H9 (cell line): Measurements from ENCODE around the gene AMT. TPM values are rescaled to one million over a fixed set of nuclear protein-coding genes. Genes with fewer than 3 reads are reported as not detected.
"Not testable (repeated sequence)": the region's sequence is repeated elsewhere in the genome, so short reads cannot be mapped to it uniquely, and the experiment has no call there.

Experiments
- DNase-seq: peaks from one replicate; pipeline ENCODE4 v3.0.0-alpha.2; 2017
- H2AFZ ChIP-seq: one replicate; pipeline ENCODE4 v1.6.1; 2013; ENCODE audit warnings: mild to moderate bottlenecking, low read length, control low read depth, moderate library complexity
- H2AK5ac ChIP-seq: 2 replicates; pipeline ENCODE4 v1.6.1; 2013; ENCODE audit warnings: low read length, control low read depth, mixed read lengths; ENCODE audit not compliant: insufficient read length
- H2BK120ac ChIP-seq: one replicate; pipeline ENCODE4 v1.6.1; 2013; ENCODE audit warnings: low read depth, mild to moderate bottlenecking, low read length, control low read depth, inconsistent platforms; ENCODE audit not compliant: poor library complexity, severe bottlenecking
- H2BK12ac ChIP-seq: 2 replicates; pipeline ENCODE4 v1.6.1; 2013; ENCODE audit warnings: low read length, control low read depth, mixed read lengths, low read depth; ENCODE audit not compliant: insufficient read length
- H2BK15ac ChIP-seq: 2 replicates; pipeline ENCODE4 v1.6.1; 2013; ENCODE audit warnings: low read depth, low read length, control low read depth
- H2BK20ac ChIP-seq: one replicate; pipeline ENCODE4 v1.6.1; 2013; ENCODE audit warnings: low read depth, mild to moderate bottlenecking, low read length, control low read depth, inconsistent platforms; ENCODE audit not compliant: poor library complexity, severe bottlenecking
- H2BK5ac ChIP-seq: 2 replicates; pipeline ENCODE4 v1.6.1; 2013; ENCODE audit warnings: low read length, control low read depth, mixed read lengths; ENCODE audit not compliant: insufficient read length
- H3K14ac ChIP-seq: 2 replicates; pipeline ENCODE4 v1.6.1; 2013; ENCODE audit warnings: low read length, control low read depth; ENCODE audit not compliant: insufficient read depth
- H3K18ac ChIP-seq: 2 replicates; pipeline ENCODE4 v1.6.1; 2013; ENCODE audit warnings: low read depth, mild to moderate bottlenecking, mixed read lengths, low read length, control low read depth; ENCODE audit not compliant: insufficient read length
- H3K23ac ChIP-seq: 2 replicates; pipeline ENCODE4 v1.6.1; 2013; ENCODE audit warnings: low read length, control low read depth, mixed read lengths, low read depth; ENCODE audit not compliant: insufficient read length
- H3K23me2 ChIP-seq: 2 replicates; pipeline ENCODE4 v1.6.1; 2013; ENCODE audit warnings: low read depth, mild to moderate bottlenecking, mixed read lengths, low read length, control low read depth; ENCODE audit not compliant: insufficient read length, poor library complexity, severe bottlenecking
- H3K27ac ChIP-seq: 2 replicates; pipeline ENCODE4 v1.5.1; 2013; ENCODE audit warnings: low read length, control low read depth, mixed read lengths, low read depth; ENCODE audit not compliant: insufficient read length
- H3K27me3 ChIP-seq: 2 replicates; pipeline ENCODE4 v1.6.1; 2013; ENCODE audit warnings: low read length, control low read depth, inconsistent platforms; ENCODE audit not compliant: insufficient read depth
- H3K4ac ChIP-seq: 2 replicates; pipeline ENCODE4 v1.6.1; 2013; ENCODE audit warnings: low read depth, mild to moderate bottlenecking, control low read depth, inconsistent platforms, low read length, moderate library complexity
- H3K4me1 ChIP-seq: 2 replicates; pipeline ENCODE4 v1.6.1; 2013; ENCODE audit warnings: low read length, control low read depth, inconsistent platforms; ENCODE audit not compliant: insufficient read depth
- H3K4me2 ChIP-seq: 2 replicates; pipeline ENCODE4 v1.6.1; 2013; ENCODE audit warnings: low read length, control low read depth, mixed read lengths; ENCODE audit not compliant: insufficient read length, insufficient read depth
- H3K56ac ChIP-seq: 2 replicates; pipeline ENCODE4 v1.6.1; 2013; ENCODE audit warnings: low read depth, mild to moderate bottlenecking, mixed read lengths, low read length, control low read depth; ENCODE audit not compliant: insufficient read length
- H3K79me1 ChIP-seq: 2 replicates; pipeline ENCODE4 v1.6.1; 2013; ENCODE audit warnings: low read depth, mild to moderate bottlenecking, moderate library complexity, low read length, control low read depth, inconsistent platforms; ENCODE audit not compliant: insufficient read depth, poor library complexity, severe bottlenecking
- H3K79me2 ChIP-seq: 2 replicates; pipeline ENCODE4 v1.6.1; 2013; ENCODE audit warnings: low read length, control low read depth, inconsistent platforms; ENCODE audit not compliant: insufficient read depth
- H3K9ac ChIP-seq: 2 replicates; pipeline ENCODE4 v1.6.1; 2013; ENCODE audit warnings: low read length, control low read depth, mixed read lengths; ENCODE audit not compliant: insufficient read length; ENCODE audit errors: extremely low read depth
- H3K9me3 ChIP-seq: one replicate; pipeline ENCODE4 v1.6.1; 2013; ENCODE audit warnings: low read depth, low read length, inconsistent platforms; ENCODE audit not compliant: control insufficient read depth
- H3T11ph ChIP-seq: one replicate; pipeline ENCODE4 v1.6.1; 2013; ENCODE audit warnings: mild to moderate bottlenecking, low read length, control low read depth, inconsistent platforms
- H4K20me1 ChIP-seq: one replicate; pipeline ENCODE4 v1.6.1; 2013; ENCODE audit not compliant: control insufficient read depth, insufficient read length, insufficient read depth
- H4K5ac ChIP-seq: 2 replicates; pipeline ENCODE4 v1.6.1; 2013; ENCODE audit warnings: low read depth, mild to moderate bottlenecking, mixed read lengths, low read length, control low read depth; ENCODE audit not compliant: insufficient read length
- H4K8ac ChIP-seq: replicated peaks from 2 replicates; pipeline ENCODE4 v1.6.1; 2013; ENCODE audit warnings: low read length, control low read depth, mixed read lengths, low read depth; ENCODE audit not compliant: insufficient read length
- H4K91ac ChIP-seq: 2 replicates; pipeline ENCODE4 v1.6.1; 2013; ENCODE audit warnings: low read depth, mild to moderate bottlenecking, moderate library complexity, mixed read lengths, low read length, control low read depth; ENCODE audit not compliant: insufficient read length
- H3K27ac Mint-ChIP-seq, 3 experiments: 2 replicates in 2 of 3; 3 replicates in 1 of 3; pipeline ENCODE4 v1.8.0; 2020 to 2021; ENCODE audit warnings: mixed read lengths in 3 of 3, mild to moderate bottlenecking in 1 of 3, moderate library complexity in 1 of 3
- H3K27me3 Mint-ChIP-seq: 2 replicates; pipeline ENCODE4 v1.8.0; 2021; ENCODE audit warnings: low read depth, mild to moderate bottlenecking, moderate library complexity, mixed read lengths
- H3K36me3 Mint-ChIP-seq, 3 experiments: 2 replicates in 2 of 3; 3 replicates in 1 of 3; pipeline ENCODE4 v1.8.0; 2020 to 2021; ENCODE audit warnings: low read depth in 3 of 3, mixed read lengths in 3 of 3; ENCODE audit not compliant: insufficient read depth in 1 of 3
- H3K4me1 Mint-ChIP-seq, 2 experiments: 2 replicates each; pipeline ENCODE4 v1.8.0; 2020; ENCODE audit warnings: mixed read lengths in 2 of 2
- H3K4me3 Mint-ChIP-seq, 2 experiments: 2 replicates in 1 of 2; 3 replicates in 1 of 2; pipeline ENCODE4 v1.8.0; 2020 to 2021; ENCODE audit warnings: mild to moderate bottlenecking in 2 of 2, mixed read lengths in 2 of 2, moderate library complexity in 1 of 2
- H3K9me3 Mint-ChIP-seq, 2 experiments: 2 replicates in 1 of 2; 3 replicates in 1 of 2; pipeline ENCODE4 v1.8.0; 2020; ENCODE audit warnings: mild to moderate bottlenecking in 2 of 2, mixed read lengths in 2 of 2, moderate library complexity in 1 of 2
- WGBS: extraction: QIAGEN DNeasy Blood & Tissue Kit; methylation state at CpG from one replicate; pipeline ENCODE4 v1.1.7; 2013; ENCODE audit warnings: missing lambda C conversion rate, low lambda C conversion rate, mixed read lengths; ENCODE audit not compliant: insufficient read length; ENCODE audit errors: extremely low coverage; 5-methylcytosine and 5-hydroxymethylcytosine counted together
- total RNA-seq: library from RNA; stranded (reverse); gene quantifications from 2 replicates; pipeline ENCODE4 v1.2.1, GENCODE V29; 2021
- TF ChIP-seq, protein P1 (sequence below): fragments of 200-600 bp; sonication (generic); conservative IDR thresholded peaks from 3 replicates; pipeline ENCODE4 v1.8.0; 2021; ENCODE audit warnings: antibody characterized with exemption, mild to moderate bottlenecking

The AMT gene
- total RNA-seq, 1 experiment from 2014 or later, result 41.2 TPM

GRCh38 chr3:49397470-49397869 is 24.8 kb downstream of the AMT start:
- Histone ChIP-seq H3K79me1 (peaks cover 17% of the 10 kb centered on the region), H3K18ac (no peak overlapping the region), H3K27me3 (no peaks in the 10 kb centered on the region), H3K14ac (no peak overlapping the region), H3K9ac (no peak overlapping the region), H2AFZ (no peak overlapping the region), H3K56ac (no peak overlapping the region), H2BK20ac (no peak overlapping the region), H3T11ph (no peak overlapping the region), H2AK5ac (no peak overlapping the region), H3K4me2 (no peak overlapping the region), H4K91ac (no peak overlapping the region), H2BK120ac (no peak overlapping the region), H4K5ac (no peak overlapping the region), H4K20me1 (no peaks in the 10 kb centered on the region), H3K9me3 (no peaks in the 10 kb centered on the region), H2BK12ac (no peak overlapping the region), H3K79me2 (peaks cover 46% of the 10 kb centered on the region), H4K8ac (no peak overlapping the region), H3K23me2 (no peaks in the 10 kb centered on the region), H3K4ac (no peak overlapping the region), H3K4me1 (peaks cover 3% of the 10 kb centered on the region; the same call in 1 of the 2 replicates), H3K27ac (no peak overlapping the region), H2BK5ac (no peak overlapping the region), H3K23ac (no peak overlapping the region), H2BK15ac (no peak overlapping the region)
- Mint-ChIP-seq H3K27me3 (no peaks in the 10 kb centered on the region), H3K4me3 (no peak overlapping the region), H3K9me3 (no peaks in the 10 kb centered on the region; a peak in 1 of 5 replicates), H3K36me3 (peaks cover 26 to 42% (median 34%) of the 10 kb centered on the region in 3 experiments; a peak in 6 of 7 replicates), H3K4me1 (peaks cover 15 to 16% of the 10 kb centered on the region in 2 experiments), H3K27ac (peak overlapping the region in 2 of 3 experiments; percentile 0 to 43; a peak in 3 of 7 replicates)
- DNase-seq, result no peak
- TF ChIP-seq, protein P1, sequence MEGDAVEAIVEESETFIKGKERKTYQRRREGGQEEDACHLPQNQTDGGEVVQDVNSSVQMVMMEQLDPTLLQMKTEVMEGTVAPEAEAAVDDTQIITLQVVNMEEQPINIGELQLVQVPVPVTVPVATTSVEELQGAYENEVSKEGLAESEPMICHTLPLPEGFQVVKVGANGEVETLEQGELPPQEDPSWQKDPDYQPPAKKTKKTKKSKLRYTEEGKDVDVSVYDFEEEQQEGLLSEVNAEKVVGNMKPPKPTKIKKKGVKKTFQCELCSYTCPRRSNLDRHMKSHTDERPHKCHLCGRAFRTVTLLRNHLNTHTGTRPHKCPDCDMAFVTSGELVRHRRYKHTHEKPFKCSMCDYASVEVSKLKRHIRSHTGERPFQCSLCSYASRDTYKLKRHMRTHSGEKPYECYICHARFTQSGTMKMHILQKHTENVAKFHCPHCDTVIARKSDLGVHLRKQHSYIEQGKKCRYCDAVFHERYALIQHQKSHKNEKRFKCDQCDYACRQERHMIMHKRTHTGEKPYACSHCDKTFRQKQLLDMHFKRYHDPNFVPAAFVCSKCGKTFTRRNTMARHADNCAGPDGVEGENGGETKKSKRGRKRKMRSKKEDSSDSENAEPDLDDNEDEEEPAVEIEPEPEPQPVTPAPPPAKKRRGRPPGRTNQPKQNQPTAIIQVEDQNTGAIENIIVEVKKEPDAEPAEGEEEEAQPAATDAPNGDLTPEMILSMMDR, result no peak
- no CpG with 5 or more reads among the region's 4 CpGs for WGBS

GRCh38 chr3:49391310-49391709 is 31.0 kb downstream of the AMT start:
- not testable (repeated sequence) for H4K5ac ChIP-seq, H3K27ac ChIP-seq, H3K23ac ChIP-seq, H2AFZ ChIP-seq, H3K4me1 ChIP-seq, H4K20me1 ChIP-seq, H3T11ph ChIP-seq, H3K14ac ChIP-seq, H3K56ac ChIP-seq, H2BK20ac ChIP-seq, H3K4me3 Mint-ChIP-seq, H3K9ac ChIP-seq, H3K23me2 ChIP-seq, H3K4me1 Mint-ChIP-seq, H3K18ac ChIP-seq, H2BK15ac ChIP-seq, DNase-seq, H3K9me3 ChIP-seq, H2BK12ac ChIP-seq, H2BK5ac ChIP-seq, H4K91ac ChIP-seq, H3K27ac Mint-ChIP-seq, H4K8ac ChIP-seq, H3K4ac ChIP-seq, H2AK5ac ChIP-seq, H3K79me1 ChIP-seq, H2BK120ac ChIP-seq, H3K9me3 Mint-ChIP-seq, H3K27me3 Mint-ChIP-seq, H3K27me3 ChIP-seq, H3K4me2 ChIP-seq
- peaks cover 18 to 37% (median 28%) of the 10 kb centered on the region in 3 experiments; a peak in 6 of 7 replicates for H3K36me3 Mint-ChIP-seq
- no CpG with 5 or more reads among the region's 10 CpGs for WGBS
- peaks cover 50% of the 10 kb centered on the region; the same call in 1 of the 2 replicates for H3K79me2 ChIP-seq
